Measurements from ENCODE around the gene OLIG1. TPM values are rescaled to one million over a fixed set of nuclear protein-coding genes. Genes with fewer than 3 reads are reported as not detected.

OLIG1 gene
- total RNA-seq, 4 donors from 2014 or later = 0.42 TPM; not detected in 3

DNA sequence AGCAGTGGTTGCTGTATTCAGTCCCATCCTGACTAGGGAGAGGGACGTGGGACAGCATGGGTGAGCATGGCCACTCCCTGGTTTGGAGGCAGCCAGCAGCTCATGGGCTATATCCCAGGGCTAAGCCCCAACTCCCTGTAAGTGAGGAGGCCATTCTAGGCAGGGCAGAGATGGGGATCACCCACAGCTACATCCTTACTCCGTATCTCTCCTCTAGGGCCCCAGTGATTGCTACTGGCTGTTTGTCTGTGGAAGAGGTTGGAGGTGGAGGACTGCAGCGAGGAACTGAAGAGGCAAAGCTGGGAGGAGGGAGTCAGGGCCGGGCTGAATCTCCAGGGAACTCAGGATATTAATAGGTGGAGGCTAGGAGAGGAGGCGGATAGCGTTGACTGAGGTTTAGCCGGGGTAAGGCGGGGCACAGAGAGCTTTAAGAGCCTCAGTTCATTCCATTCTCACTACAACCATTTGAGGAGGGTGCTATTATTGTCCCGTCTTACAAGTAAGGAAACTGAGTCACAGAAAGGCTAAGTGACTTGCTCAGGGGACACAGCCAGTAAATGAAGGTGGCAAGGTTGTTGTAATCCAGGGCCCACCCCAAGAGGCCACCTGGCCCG lies 37.4 kb upstream of the OLIG1 start:
- TF ChIP-seq POLR2AphosphoS5 (IDR thresholded peaks at IDR 0.05) (no peak), EP300 (IDR thresholded peaks at IDR 0.05) (no peak), POLR2A (IDR thresholded peaks at IDR 0.05) (no peak), CTCF (IDR thresholded peaks at IDR 0.05) (no peak)
- 17% methylated on average over 10 of the region's 10 CpGs for WGBS
- Histone ChIP-seq H3K4me1 (peaks cover 28% of the 10 kb centered on the region), H3K4me3 (no peak overlapping the region), H3K27me3 (peaks cover 98% of the 10 kb centered on the region), H3K27ac (no peak overlapping the region), H3K9me3 (no peaks in the 10 kb centered on the region), H3K36me3 (no peaks in the 10 kb centered on the region)
- no peak for DNase-seq (ENCODE audit: low spot score in 2 of 2)

DNA sequence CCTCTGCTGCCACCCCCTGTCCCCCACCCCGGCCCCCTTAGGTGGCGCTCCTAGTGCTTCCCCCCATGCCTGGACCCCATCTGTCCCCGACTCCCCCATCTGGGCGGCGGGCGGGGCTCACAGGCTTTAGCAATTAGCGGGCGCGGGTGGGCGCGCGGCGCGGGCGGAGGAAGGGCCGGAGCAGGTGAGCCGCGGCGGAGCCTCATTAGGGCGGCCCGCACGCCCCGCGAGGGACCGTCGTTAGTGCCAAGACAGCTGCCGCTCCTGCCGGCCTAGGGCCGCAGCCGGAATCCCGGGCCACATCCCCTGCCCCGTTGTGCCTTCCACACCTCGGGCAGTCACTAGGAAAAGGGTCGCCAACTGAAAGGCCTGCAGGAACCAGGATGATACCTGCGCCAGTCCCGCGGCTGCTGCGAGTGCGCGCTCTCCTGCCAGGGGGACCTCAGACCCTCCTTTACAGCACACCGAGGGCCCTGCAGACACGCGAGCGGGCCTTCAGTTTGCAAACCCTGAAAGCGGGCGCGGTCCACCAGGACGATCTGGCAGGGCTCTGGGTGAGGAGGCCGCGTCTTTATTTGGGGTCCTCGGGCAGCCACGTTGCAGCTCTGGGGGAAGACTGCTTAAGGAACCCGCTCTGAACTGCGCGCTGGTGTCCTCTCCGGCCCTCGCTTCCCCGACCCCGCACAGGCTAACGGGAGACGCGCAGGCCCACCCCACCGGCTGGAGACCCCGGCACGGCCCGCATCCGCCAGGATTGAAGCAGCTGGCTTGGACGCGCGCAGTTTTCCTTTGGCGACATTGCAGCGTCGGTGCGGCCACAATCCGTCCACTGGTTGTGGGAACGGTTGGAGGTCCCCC lies 36.6 kb upstream of the OLIG1 start:
- Histone ChIP-seq H3K9me3 (no peaks in the 10 kb centered on the region), H3K27me3 (peaks cover 94% of the 10 kb centered on the region), H3K4me1 (peaks cover 20% of the 10 kb centered on the region), H3K36me3 (no peaks in the 10 kb centered on the region), H3K4me3 (no peak overlapping the region), H3K27ac (no peak overlapping the region)
- WGBS = 32% methylated on average over 15 of the region's 76 CpGs
- TF ChIP-seq CTCF (IDR thresholded peaks at IDR 0.05) (no peak), EP300 (IDR thresholded peaks at IDR 0.05) (no peak), POLR2AphosphoS5 (IDR thresholded peaks at IDR 0.05) (no peak), POLR2A (IDR thresholded peaks at IDR 0.05) (no peak)
- DNase-seq (ENCODE audit: low spot score in 2 of 2) = no peak

DNA sequence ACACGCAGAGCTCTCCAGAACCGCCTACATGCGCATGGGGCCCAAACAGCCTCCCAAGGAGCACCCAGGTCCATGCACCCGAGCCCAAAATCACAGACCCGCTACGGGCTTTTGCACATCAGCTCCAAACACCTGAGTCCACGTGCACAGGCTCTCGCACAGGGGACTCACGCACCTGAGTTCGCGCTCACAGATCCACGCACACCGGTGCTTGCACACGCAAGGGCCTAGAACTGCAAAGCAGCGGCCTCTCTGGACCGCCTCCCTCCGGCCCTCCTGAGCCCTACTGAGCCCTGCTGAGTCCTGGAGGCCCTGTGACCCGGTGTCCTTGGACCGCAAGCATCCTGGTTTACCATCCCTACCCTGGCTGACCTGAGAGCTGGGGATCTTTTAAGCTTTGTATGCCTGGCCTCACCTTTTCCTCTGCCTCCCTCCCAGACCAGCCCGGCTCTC lies 36.0 kb upstream of the OLIG1 start:
- no peak for TF ChIP-seq POLR2A (IDR thresholded peaks at IDR 0.05)
- TF ChIP-seq EP300 (IDR thresholded peaks at IDR 0.05) = no peak
- TF ChIP-seq POLR2AphosphoS5 (IDR thresholded peaks at IDR 0.05) = no peak
- no peak for TF ChIP-seq CTCF (IDR thresholded peaks at IDR 0.05)
- Histone ChIP-seq H3K4me3 (no peak overlapping the region), H3K36me3 (no peaks in the 10 kb centered on the region), H3K27me3 (peaks cover 87% of the 10 kb centered on the region), H3K27ac (no peak overlapping the region), H3K9me3 (no peaks in the 10 kb centered on the region), H3K4me1 (peaks cover 14% of the 10 kb centered on the region)
- DNase-seq (ENCODE audit: low spot score in 2 of 2) = no peak
- WGBS = 52% methylated on average over 19 of the region's 20 CpGs

GRCh38 chr21:33035147-33035546 lies 34.8 kb upstream of the OLIG1 start:
- no peak overlapping the region for H3K27ac ChIP-seq
- DNase-seq (ENCODE audit: low spot score in 2 of 2) = no peak
- H3K9me3 ChIP-seq = no peaks in the 10 kb centered on the region
- peaks cover 83% of the 10 kb centered on the region for H3K27me3 ChIP-seq
- H3K36me3 ChIP-seq = no peaks in the 10 kb centered on the region
- peaks cover 7% of the 10 kb centered on the region for H3K4me1 ChIP-seq
- H3K4me3 ChIP-seq = no peak overlapping the region
- WGBS = 78% methylated on average over 1 of the region's 1 CpG
- no peak for TF ChIP-seq POLR2AphosphoS5 (IDR thresholded peaks at IDR 0.05)
- TF ChIP-seq CTCF (IDR thresholded peaks at IDR 0.05) = no peak
- TF ChIP-seq POLR2A (IDR thresholded peaks at IDR 0.05) = no peak
- TF ChIP-seq EP300 (IDR thresholded peaks at IDR 0.05) = no peak
